ENCODE results near the gene HNRNPLL. TPM values are rescaled to one million over a fixed set of nuclear protein-coding genes. Genes with fewer than 3 reads are reported as not detected.

The HNRNPLL gene
- total and polyA plus RNA-seq, 2 of the 8 experiments (the other 6 are each of a cell fraction or from before 2014, with no cell fraction given) = 18.6 to 69.3 TPM

DNA sequence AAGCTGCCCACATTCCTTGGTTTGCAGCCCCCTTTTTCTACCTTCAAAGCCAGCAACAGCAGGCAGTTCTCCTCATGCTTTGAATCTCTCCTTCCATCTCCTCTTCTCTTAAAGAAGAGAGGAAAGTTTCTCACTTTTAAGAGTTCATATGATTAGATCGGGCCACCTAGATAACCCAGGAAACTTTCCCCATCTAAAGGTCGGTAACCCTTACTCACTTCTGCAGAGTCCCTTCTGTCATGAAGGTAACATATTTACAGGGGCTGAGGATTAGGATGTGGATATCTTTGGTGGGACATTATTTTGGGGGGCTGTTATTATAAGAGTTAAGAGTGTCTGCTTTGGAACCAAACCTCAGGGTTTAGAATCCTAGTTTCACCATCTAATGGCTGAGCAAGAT, 51.0 kb downstream of the HNRNPLL start (continued):
- TF ChIP-seq KDM1A (IDR thresholded peaks at IDR 0.05; ENCODE audit: borderline replicate concordance, low read length) (no peak), JUN (IDR thresholded peaks at IDR 0.05; ENCODE audit: low read depth, low read length) (no peak), JUND (IDR thresholded peaks at IDR 0.05; ENCODE audit: low read length) (no peak)
- TF ChIP-seq, protein P1, sequence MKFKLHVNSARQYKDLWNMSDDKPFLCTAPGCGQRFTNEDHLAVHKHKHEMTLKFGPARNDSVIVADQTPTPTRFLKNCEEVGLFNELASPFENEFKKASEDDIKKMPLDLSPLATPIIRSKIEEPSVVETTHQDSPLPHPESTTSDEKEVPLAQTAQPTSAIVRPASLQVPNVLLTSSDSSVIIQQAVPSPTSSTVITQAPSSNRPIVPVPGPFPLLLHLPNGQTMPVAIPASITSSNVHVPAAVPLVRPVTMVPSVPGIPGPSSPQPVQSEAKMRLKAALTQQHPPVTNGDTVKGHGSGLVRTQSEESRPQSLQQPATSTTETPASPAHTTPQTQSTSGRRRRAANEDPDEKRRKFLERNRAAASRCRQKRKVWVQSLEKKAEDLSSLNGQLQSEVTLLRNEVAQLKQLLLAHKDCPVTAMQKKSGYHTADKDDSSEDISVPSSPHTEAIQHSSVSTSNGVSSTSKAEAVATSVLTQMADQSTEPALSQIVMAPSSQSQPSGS (IDR thresholded peaks at IDR 0.05; ENCODE audit: low read length) = no peak
- TF ChIP-seq, protein P2, sequence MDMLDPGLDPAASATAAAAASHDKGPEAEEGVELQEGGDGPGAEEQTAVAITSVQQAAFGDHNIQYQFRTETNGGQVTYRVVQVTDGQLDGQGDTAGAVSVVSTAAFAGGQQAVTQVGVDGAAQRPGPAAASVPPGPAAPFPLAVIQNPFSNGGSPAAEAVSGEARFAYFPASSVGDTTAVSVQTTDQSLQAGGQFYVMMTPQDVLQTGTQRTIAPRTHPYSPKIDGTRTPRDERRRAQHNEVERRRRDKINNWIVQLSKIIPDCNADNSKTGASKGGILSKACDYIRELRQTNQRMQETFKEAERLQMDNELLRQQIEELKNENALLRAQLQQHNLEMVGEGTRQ (IDR thresholded peaks at IDR 0.05; ENCODE audit: low read length) = no peak

All from H1 (cell line).